GM18502 (cell line): ENCODE measurements around the gene SDK1.

Experiments used
- ATAC-seq: cut with Tn5 transposase; IDR thresholded peaks from one replicate; pipeline ENCODE4 v1.9.1; 2021; ENCODE audit warnings: mild to moderate bottlenecking; ENCODE audit not compliant: unreplicated experiment, poor library complexity

Gene SDK1

GRCh38 chr7:4151524-4151923, 850.5 kb downstream of the SDK1 start:
- no peak for ATAC-seq

DNA sequence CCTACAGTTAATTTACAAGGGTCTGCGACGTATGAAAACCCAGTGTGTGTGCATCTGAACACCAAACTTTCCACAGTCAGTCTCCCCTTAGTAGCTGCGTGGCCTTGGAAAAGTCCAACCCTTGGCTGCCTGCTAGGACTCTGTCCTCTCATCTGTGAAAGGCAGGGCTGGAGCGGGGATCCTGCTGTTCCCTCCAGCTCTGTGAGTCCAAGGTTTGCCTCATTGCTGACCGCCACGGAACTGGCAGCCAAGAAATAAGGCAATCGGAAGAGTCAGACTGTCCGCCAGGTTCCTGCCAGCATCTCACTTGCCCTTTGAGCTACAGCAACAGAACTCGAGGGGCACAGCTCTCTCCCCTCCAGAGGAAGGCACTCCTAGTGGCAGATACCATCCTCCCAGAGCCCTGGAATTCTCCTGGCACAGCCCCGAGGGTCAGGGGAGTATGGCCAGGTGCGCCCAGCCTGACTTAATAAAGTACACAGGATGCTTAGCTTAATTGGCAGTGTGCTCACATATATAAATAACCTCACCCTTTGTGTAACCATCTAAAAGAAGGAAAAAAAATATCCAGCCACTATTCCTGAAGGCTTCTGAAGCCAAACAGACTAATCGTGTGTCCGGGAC, 851.0 kb downstream of the SDK1 start:
- ATAC-seq: no peak

DNA sequence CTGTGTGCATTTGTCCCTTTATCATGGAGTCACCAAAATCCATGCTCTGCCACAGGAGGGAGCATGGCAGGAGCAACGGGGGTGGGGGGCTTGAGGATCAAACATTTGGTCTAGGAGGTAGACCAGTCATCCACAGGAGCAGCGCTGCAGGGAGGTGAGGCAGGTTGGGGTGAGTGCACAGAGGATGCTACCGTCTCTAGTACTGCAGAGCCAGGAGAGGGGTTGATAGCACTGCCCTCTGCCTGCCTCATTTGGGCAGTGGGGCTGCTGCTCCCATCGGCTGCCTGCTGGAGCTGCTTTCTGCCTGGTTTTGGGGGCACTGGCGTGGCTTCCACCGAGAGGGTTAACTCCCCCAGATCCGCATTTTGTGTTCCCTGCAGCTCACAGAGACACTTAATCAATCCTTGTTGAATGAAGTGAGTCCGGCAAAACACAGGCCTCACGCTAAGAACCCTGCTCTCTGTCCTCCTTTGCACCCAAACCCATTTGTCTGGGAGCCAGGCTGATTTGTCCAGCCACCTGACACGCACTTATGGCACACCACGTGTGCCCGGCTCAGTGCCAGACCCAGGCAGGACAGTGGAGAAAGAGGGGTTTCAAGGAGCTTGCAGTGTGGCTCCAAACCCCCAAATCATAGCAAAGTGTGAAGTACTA, 854.0 kb downstream of the SDK1 start:
- no peak for ATAC-seq

- no peak for ATAC-seq
These were observed 855.1 kb downstream of the SDK1 start for GRCh38 chr7:4156190-4156589.

DNA sequence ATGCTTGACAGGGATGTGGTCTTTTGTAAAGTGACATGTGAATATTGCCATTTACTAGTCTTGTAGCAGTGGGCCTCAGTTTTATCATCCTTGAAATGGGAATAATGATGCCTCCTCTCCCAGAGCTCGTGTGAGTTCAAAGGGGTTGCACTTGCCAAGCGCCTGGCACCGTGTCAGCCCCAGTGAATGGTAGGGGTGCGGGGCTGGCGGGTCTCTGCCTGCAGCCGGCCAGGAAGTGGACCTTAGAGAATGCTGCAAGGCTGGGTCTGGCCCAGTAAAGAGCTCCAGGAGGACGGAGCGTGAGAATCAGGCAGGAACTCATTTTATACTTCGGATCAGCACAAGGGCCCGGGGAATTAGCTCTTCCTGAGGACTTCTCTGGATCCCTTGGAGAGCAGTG, 856.6 kb downstream of the SDK1 start:
- no peak for ATAC-seq

DNA sequence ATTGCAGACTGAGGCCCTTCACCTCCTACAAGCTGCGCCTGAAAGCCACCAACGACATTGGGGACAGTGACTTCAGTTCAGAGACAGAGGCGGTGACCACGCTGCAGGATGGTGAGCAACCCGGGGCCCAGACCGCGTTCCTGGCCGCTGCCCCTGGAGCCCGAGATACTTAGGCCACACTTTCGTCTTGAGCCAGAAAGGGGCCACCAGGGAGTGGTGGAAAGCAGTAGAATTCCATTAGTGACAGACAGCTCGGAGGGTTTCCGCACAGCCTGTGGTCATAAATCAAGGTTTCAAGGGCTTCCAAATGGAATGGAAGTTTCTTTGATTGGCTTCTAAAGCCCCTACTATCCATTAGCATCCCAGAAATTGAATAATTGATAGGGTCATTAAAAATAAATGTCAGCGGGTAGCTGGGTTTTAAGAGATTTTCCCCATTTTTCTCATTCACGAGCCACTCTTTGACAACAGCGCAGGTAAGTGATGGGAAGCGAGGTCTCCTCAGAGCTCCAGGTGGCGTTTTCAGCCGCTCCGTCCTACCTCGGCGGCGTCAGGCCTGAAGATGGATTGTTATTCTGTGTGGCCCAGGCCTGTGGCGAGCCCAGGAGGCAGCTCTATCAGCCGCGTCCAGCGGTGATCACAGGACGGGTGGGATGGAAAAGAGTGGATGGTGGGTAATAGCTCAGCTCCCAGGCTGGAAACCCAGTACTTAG, 857.5 kb downstream of the SDK1 start:
- ATAC-seq: no peak

- no peak for ATAC-seq
These were observed 858.1 kb downstream of the SDK1 start for GRCh38 chr7:4159154-4159501.

- ATAC-seq: no peak
These were observed 858.9 kb downstream of the SDK1 start for GRCh38 chr7:4159761-4160554.

DNA sequence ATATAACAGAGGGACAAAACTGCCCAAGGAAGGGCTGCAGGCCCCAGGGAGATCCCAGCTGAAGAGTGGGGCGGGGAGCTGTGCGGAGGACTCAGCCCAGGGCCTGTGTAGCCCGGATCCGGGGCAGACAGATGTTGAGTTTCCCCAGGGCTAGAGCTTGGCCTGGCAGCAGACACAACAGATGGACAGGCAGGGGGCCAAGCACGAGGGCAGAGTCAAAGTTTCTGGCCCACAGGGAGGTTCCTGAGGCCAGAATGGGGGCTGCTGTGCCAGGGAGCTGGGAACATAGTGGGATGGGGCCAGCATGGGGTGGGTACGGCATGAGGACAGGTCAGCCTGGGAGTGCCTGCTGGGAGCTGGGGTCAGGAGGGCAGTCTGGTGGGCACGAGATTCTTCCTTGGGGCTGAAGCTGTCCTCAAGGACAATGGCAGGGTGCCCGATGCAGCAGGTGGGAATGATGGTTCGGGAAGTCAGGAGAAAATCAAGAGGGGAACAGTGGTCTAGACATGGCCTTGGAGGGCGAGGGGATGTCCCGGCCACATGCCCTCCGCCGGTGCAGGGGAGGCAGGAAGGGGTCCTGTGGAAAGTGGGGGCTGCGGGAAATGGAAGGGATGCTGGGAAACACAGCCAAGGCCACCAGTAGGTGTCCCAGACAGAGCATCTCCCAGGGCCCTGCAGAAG, 862.0 kb downstream of the SDK1 start:
- ATAC-seq: no peak

- ATAC-seq: no peak
These were observed 862.6 kb downstream of the SDK1 start for GRCh38 chr7:4163565-4164203.

- ATAC-seq: no peak
These were observed 863.5 kb downstream of the SDK1 start for GRCh38 chr7:4164556-4164955.

- no peak for ATAC-seq
These were observed 865.3 kb downstream of the SDK1 start for GRCh38 chr7:4166340-4166739.

- no peak for ATAC-seq
These were observed 865.8 kb downstream of the SDK1 start for GRCh38 chr7:4166807-4167206.

DNA sequence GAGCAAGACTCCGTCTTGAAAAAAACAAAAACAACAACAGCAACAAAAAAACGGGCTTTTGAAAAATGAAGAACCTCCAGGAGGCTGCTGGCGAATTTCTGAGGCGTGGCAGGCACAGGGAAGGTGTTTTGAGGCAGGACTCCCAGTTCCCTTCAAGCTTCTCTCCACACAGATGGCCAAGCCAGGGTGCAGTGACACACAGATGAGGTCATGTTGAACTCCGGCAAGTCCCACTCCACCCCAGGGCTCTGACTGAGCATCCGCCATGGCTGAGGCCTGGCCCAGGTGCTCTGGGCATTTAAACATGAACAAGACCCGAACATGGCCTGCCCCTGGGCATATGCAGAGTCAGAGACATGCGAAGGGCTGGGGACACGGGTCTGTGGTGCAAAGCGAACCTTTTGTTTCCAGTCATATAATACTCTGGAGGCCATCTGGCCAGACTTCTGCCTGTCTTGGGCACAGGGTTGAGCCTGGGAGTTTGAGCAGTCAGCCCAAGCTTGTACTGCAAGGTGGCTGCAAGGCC, 866.4 kb downstream of the SDK1 start:
- no peak for ATAC-seq

DNA sequence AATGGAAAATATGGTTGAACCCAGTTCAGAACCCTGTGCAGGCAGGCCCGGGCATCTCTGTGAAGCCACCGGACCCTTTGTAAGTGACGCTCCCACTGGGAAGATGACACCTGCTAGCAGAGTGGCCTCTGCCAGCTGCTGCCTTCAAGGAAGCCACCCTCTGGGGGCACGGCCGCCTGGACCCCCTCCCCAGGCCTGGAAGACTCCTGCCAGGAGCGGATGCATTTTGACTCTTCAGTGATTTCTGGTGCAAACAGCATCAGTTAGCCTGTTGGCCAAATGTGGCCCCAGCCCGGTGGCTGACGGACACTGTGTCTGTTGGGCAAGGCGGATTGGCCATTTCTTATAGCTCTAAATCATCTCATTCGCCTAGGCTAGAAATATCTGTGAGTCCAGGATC, 867.0 kb downstream of the SDK1 start:
- no peak for ATAC-seq

GRCh38 chr7:4168541-4168940, 867.5 kb downstream of the SDK1 start:
- no peak for ATAC-seq

GRCh38 chr7:4169455-4169854, 868.4 kb downstream of the SDK1 start:
- ATAC-seq: no peak

DNA sequence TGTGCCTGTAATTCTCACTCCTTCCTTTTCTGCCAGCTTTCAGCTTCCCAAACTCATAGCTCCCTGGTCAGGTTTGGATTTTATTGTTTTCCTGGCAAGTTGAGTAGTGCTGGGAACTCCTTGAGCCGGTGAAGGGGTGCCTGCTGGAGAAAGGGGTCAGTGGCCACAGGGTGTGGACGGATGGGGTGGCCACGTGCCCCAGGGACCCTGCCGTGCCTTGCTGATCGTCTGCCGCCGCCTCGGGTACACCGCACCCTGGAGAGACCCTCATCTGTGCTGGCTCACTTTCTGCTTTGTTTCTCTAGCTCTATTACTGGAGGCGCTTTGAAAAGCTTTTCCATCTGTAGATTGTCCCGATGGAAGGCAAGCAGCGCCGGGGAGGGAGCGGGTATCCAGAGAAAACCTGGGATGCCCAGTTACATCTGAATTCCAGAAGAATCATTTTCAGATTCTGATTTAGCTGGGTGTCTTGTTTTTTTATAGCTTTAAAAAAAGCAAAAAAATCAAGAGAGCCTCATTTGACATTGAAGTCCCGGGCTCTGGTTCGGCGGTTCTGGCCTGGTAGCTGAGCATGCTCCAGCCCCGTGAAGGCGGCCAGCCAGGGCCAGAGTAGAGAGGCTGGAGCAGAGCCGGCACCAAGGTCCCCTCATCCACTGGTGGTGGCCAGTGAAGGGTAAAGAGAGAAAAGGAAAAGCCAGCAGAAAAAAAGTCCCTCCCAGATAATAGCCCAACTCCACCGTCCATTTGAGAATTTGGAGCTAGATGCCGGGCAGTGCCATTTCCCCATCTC, 870.1 kb downstream of the SDK1 start:
- no peak for ATAC-seq

DNA sequence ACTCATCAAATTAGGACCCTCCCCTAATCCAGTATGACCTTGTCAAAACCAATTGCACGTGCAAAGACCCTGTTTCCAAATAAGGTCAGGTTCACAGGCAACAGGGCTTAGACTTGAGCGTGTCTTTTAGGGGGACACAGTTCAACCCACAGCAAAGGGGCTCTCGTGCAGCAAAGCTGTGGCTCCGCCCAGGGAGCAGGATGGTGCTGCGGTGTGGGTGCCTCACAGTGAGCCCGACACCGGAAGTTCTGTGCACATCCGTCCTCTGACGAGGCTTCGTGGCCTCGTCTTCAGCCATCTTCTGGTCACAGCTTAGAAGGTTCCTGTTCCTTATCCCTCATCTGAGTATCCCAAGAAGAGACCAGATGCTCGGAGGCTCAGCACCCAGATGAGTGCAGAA, 871.8 kb downstream of the SDK1 start:
- ATAC-seq: no peak
